HG03575 (cell line): ENCODE measurements around the gene OXER1.
"Not testable (repeated sequence)": the region's sequence is repeated elsewhere in the genome, so short reads cannot be mapped to it uniquely, and the experiment has no call there.

Experiments used
- ATAC-seq: cut with Tn5 transposase; IDR thresholded peaks from one replicate; pipeline ENCODE4 v1.9.1; 2021; ENCODE audit not compliant: unreplicated experiment, insufficient number of reproducible peaks, low FRiP score; ENCODE audit errors: extremely low read depth

The OXER1 gene

DNA sequence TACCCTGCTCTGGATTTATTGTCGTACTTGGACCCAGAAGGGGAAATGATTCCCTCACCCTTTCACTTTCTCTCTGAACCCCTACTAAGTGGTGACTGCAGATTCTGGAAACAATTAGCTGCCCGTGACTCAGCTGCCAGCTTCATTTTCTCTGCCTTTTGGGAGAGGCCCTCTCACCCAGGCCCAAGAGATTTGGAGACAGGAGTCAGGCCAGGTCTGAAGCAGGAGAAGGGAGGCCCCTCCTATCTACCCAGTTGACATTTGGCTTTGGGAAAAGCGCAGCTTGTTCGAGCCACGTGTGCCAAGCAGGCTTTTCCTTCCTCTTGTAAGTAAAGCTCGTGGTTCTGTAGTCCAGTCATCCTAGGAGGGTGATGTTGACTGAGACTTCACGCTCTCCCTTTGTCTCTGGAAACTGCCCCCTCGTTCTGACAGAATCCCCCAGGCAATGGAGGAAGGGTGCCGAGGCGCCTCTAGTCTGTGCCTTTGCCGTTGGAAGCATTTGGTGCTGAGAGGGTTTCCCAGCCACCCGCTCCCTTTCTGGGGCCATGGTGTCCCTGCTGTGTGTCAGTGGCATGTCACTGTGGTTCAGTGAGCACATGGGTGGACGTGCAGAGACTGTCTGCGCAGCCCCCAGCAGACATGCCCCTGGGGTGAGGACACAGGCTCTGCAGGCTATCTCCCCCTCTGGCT lies 8.6 kb downstream of the OXER1 start:
- no peak for ATAC-seq

- ATAC-seq = no peak
These were observed 9.2 kb downstream of the OXER1 start for GRCh38 chr2:42754776-42755140.

GRCh38 chr2:42754021-42754775 lies 9.7 kb downstream of the OXER1 start:
- ATAC-seq = no peak

DNA sequence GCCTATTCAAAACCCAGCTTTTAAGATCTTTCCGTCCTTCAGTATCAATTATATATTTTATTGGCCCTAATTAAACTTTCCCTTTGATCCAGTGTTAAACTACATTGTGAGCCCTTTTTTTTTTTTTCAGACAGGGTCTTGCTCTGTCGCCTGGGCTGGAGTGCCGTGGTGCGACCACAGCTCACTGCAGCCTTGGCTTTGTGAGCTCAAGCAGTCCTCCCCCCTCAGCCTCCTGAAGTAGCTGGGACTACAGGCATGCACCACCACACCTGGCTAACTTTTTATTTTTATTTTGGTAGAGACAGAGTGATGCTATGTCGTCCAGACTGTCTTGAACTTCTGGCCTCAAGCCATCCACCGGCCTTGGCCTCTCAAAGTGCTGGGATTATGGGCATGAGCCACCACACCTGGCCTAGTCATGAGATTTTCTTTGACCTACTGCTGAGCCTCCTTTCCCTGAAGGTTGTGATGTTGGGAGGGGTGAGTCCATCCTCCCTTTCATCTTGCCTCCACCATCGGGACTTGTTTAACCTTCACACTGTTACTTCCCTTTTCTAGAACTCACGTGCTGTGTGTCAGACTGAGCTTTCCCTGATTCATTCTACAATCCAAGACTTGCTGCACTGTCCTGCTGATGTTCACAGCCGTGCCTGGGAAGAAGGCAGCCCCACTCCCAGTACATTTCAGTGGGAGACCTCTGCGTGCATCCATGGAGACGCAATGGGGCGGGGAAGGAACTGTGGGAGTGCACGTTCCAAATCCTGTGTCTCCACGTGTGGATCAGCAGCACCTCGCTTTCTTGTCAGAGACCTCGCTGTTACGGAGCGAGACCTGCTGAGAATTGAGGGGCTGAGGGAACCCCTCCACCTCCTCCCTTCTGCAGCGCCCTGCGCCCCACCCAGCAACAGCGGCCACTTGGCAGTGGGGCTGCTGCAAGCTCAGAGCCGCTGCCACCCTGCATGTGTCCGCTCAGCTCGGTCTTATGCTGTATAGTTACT lies 10.8 kb downstream of the OXER1 start:
- ATAC-seq = no peak

- ATAC-seq = no peak
These were observed 11.6 kb downstream of the OXER1 start for GRCh38 chr2:42752314-42752713.

GRCh38 chr2:42748840-42749239 lies 15.1 kb downstream of the OXER1 start:
- ATAC-seq = no peak

- ATAC-seq = no peak
These were observed 16.5 kb downstream of the OXER1 start for GRCh38 chr2:42747422-42747821.

- no peak for ATAC-seq
These were observed 19.3 kb downstream of the OXER1 start for GRCh38 chr2:42744545-42745082.

DNA sequence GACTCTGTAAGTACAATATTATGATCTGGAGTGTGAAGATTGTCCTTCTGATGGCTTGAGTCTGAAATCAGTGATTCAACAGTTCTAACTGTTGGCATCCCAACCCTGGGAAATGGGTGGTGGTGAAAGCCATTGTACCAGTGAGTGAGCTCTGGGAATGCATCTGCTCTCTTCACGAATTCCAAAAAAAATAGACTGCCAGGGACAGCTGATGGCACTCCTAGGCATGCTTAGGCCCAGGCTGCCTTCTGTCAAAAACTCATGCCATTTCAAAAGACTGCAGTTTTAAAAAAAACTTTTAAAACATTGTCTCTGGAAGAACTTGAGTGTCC lies 20.3 kb downstream of the OXER1 start:
- no peak for ATAC-seq

GRCh38 chr2:42742740-42743658 lies 20.9 kb downstream of the OXER1 start:
- ATAC-seq = no peak

DNA sequence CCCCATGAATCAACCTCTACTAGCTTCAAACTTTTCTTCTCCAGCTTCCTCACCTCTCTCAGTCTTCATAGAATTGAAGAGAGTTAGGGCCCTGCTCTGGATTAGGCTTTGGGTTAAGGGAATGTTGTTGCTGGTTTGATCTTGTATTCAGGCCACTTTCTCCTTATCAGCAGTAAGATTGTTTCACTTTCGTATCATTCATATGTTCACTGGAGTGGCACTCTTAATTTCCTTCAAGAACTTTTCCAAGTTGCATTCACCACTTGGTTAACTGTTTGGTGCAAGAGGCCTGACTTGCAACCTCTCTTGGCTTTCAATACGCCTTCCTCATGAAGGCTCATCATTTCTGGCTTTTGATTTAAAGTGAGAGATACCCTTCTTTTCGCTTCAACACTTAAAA lies 22.8 kb downstream of the OXER1 start:
- ATAC-seq = no peak

DNA sequence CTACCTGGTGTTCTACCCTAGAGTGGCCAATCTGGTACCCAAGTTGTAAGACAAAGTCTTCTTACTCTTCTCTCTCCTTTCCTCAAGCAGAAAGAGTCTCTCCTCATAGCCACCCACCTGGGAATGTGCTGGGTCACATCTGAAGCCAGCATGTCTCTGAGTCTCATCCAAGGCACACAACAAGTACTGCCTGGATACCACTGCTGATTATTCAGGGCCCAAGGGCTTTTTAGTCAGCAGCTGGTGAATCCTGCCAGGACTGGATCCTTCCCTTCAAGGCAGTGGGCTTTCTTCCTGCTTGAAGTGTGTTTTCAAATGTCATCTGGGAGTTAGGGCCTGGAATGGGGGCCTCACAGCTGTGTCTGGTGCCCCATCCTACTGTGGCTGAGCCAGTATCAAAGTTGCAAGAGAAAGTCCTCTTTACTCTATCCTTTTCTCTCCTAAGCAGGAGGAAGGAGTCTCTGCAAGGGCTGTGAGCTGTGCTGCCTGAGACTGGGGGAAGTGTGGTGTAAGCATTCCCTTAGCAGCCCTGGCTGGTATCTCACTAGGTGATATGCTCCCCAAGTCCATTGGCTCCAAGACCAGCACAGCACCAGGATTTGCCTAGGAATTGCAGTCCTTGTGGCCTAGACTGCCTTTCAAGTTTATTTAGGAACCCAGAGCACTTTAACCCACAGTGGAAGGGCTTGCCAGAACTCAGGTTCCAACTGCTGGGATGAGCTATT lies 27.2 kb downstream of the OXER1 start:
- no peak for ATAC-seq

DNA sequence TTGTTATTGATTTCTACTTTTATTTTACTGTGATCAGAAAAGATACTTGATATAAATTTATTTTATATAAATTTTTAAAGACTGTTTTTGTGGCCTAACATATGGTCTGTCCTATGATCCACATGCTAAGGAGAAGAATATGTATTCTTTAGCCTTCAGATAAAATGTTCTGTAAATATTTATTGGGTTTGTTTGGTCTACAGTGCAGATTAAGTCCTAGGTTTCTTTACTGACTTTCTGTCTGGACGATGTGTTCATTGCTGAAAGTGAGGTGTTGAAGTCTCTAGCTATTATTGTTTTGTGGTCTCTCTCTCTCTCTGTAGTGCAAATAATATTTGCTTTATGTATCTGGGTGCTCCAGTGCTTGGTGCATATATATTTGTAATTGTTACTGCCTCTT lies 30.1 kb downstream of the OXER1 start:
- no peak for ATAC-seq

DNA sequence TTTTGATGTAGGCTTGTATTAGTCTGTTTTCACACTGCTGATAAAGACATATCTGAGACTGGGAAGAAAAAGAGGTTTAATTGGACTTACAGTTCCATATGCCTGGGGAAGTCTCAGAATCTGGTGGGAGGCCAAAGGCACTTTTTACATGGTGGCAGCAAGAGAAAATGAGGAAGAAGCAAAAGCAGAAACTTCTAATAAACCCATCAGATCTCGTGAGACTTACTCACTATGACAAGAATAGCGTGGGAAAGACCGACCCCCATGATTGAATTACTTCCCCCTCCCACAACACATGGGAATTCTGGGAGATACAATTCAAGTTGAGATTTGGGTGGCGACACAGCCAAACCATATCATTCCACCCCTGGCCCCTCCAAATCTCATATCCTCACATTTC lies 32.6 kb downstream of the OXER1 start:
- not testable (repeated sequence) for ATAC-seq

DNA sequence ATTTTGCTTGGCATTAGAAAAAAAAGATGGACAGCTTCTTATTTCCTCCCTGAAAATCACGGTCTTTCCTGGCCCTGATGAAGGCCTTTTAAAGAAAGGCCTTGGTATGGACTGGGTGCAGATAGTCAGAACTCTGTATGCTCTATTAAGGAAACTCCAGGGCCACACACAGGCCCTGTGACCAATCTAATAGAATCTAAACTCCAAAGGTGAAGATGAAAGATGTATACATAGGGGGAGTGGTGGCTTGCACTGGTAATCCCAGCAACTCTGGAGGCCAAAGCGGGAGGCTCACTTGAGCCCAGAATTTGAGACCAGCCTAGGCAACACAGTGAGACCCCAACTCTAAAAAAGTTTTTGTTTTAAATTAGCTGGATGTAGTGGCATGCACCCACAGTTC lies 37.3 kb downstream of the OXER1 start:
- no peak for ATAC-seq

- no peak for ATAC-seq
These were observed 38.3 kb downstream of the OXER1 start for GRCh38 chr2:42725657-42726056.

DNA sequence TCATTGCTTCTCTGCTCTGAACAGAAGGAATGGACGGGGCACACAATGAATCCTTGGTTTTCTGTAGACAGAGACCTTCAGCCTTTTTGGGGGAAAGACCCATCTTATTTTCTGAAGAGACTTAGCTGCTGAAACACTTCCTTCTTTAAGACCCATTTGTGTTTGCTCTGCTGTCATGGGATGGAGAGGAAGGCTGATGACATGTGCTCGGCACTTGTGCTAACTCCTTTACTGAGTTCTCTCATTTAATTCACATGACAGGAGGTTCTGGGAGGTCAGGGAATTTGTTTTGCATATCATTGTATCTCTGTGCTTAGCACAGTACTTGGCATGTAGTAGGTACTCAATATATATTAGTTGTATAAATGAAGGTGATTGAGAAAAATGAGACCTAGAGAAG lies 39.0 kb downstream of the OXER1 start:
- no peak for ATAC-seq

- no peak for ATAC-seq
These were observed 40.5 kb downstream of the OXER1 start for GRCh38 chr2:42723465-42723864.
